ENCODE data around the gene HMGB4.

Gene HMGB4

GRCh38 chr1:33863779-33864178 lies at the start of gene HMGB4:
Gene HMGB4 (plus strand): TSS chr1:33864079. CDS start chr1:33864192, 113 bp downstream.
- no peak for DNase-seq

GRCh38 chr1:33814166-33814565 lies 49.7 kb upstream of the HMGB4 start:
- DNase-seq, result no peak

GRCh38 chr1:33815061-33815460 lies 48.8 kb upstream of the HMGB4 start:
- DNase-seq, result no peak

- no peak for DNase-seq
Measured at GRCh38 chr1:33818071-33818470, 45.8 kb upstream of the HMGB4 start.

- DNase-seq, result no peak
Measured at GRCh38 chr1:33819290-33819912, 44.5 kb upstream of the HMGB4 start.

GRCh38 chr1:33819913-33820311 lies 44.0 kb upstream of the HMGB4 start:
- DNase-seq, result no peak

GRCh38 chr1:33820804-33821203 lies 43.1 kb upstream of the HMGB4 start:
- DNase-seq, result no peak

GRCh38 chr1:33821291-33821690 lies 42.6 kb upstream of the HMGB4 start:
- no peak for DNase-seq

GRCh38 chr1:33822396-33822795 lies 41.5 kb upstream of the HMGB4 start:
- no peak for DNase-seq

- no peak for DNase-seq
Measured at GRCh38 chr1:33823401-33823800, 40.5 kb upstream of the HMGB4 start.

GRCh38 chr1:33823830-33824229 lies 40.0 kb upstream of the HMGB4 start:
- no peak for DNase-seq

- DNase-seq, result no peak
Measured at GRCh38 chr1:33824321-33824720, 39.6 kb upstream of the HMGB4 start.

- no peak for DNase-seq
Measured at GRCh38 chr1:33824971-33825370, 38.9 kb upstream of the HMGB4 start.

GRCh38 chr1:33825506-33825905 lies 38.4 kb upstream of the HMGB4 start:
- DNase-seq, result no peak

- DNase-seq, result no peak
Measured at GRCh38 chr1:33826311-33826710, 37.6 kb upstream of the HMGB4 start.

- no peak for DNase-seq
Measured at GRCh38 chr1:33826711-33827110, 37.2 kb upstream of the HMGB4 start.

- DNase-seq, result no peak
Measured at GRCh38 chr1:33828059-33828458, 35.8 kb upstream of the HMGB4 start.

- DNase-seq, result no peak
Measured at GRCh38 chr1:33828654-33829053, 35.2 kb upstream of the HMGB4 start.

- DNase-seq, result no peak
Measured at GRCh38 chr1:33836911-33837310, 27.0 kb upstream of the HMGB4 start.

GRCh38 chr1:33837635-33838034 lies 26.2 kb upstream of the HMGB4 start:
- DNase-seq, result no peak

- DNase-seq, result no peak
Measured at GRCh38 chr1:33841494-33841893, 22.4 kb upstream of the HMGB4 start.

GRCh38 chr1:33842348-33842747 lies 21.5 kb upstream of the HMGB4 start:
- DNase-seq, result no peak

GRCh38 chr1:33844166-33844565 lies 19.7 kb upstream of the HMGB4 start:
- DNase-seq, result no peak

GRCh38 chr1:33846861-33847260 lies 17.0 kb upstream of the HMGB4 start:
- no peak for DNase-seq

GRCh38 chr1:33848205-33848937 lies 15.5 kb upstream of the HMGB4 start:
- DNase-seq, result no peak

Data from activated CD4-positive, alpha-beta T cell treated with anti-CD3 and anti-CD28 coated beads, Interleukin-2, amount 50 U/mL, for 16 hours (primary cell).